Stimulated activated CD8-positive, alpha-beta memory T cell treated with anti-CD3 and anti-CD28 coated beads, Interleukin-4, amount 100 ng/mL, for 24 hours (primary cell): ENCODE results near the gene SYNPO.

Experiments used
- DNase-seq: peaks from one replicate; pipeline ENCODE4 v3.0.0-alpha.2; 2020; ENCODE audit warnings: low read depth

The SYNPO gene

GRCh38 chr5:150625164-150625535, 15.3 kb upstream of the SYNPO start:
- no peak for DNase-seq

GRCh38 chr5:150625831-150626746, 14.4 kb upstream of the SYNPO start:
- DNase-seq, result no peak

DNA sequence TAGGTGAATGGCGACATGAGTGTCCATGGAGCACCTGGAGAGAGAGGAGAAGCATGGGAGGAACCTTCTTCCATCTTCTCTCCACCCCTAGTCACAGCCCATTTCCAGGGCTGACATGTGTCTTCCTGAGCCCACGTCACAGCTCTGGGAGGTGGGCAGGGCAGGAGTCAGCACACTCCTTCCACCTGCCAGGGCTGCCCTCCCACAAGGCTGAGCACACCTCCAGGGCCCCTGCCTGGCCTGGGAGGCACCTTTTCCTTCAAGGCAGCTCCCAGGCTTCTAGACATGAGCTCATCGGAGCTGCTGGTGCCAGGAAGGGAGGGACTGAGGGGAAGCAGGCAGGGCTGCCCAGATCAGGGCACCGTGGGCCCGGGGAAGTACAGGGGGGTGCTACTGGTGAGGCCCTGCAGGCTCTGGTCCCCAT, 13.6 kb upstream of the SYNPO start:
- no peak for DNase-seq

GRCh38 chr5:150627731-150628545, 12.5 kb upstream of the SYNPO start:
- no peak for DNase-seq

DNA sequence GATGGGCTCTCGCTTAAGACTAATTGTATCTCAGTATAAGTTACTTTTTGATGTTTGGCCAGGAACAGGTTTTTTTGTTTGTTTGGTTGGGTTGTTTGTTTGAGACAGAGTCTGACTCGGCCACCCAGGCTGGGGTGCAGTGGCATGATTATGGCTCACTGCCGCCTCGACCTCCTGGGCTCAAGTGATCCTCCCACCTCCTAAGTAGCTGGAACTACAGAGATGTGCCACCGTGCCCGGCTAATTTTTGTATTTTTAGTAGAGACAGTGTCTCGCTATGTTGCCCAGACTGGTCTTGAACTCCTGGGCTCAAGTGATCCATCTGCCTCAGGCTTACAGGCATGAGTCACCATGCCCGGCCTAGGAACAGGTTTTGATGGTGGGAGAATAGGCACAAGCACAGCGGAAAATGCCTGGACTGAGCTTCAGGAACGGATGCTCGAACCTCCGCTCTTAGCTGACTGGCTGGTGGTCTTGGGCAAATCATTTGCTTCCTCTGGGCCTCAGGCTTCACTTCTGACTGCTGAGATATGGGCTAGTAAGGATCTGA, 11.4 kb upstream of the SYNPO start:
- DNase-seq, result no peak

- no peak for DNase-seq
Observed at GRCh38 chr5:150630016-150630415, 10.4 kb upstream of the SYNPO start.

DNA sequence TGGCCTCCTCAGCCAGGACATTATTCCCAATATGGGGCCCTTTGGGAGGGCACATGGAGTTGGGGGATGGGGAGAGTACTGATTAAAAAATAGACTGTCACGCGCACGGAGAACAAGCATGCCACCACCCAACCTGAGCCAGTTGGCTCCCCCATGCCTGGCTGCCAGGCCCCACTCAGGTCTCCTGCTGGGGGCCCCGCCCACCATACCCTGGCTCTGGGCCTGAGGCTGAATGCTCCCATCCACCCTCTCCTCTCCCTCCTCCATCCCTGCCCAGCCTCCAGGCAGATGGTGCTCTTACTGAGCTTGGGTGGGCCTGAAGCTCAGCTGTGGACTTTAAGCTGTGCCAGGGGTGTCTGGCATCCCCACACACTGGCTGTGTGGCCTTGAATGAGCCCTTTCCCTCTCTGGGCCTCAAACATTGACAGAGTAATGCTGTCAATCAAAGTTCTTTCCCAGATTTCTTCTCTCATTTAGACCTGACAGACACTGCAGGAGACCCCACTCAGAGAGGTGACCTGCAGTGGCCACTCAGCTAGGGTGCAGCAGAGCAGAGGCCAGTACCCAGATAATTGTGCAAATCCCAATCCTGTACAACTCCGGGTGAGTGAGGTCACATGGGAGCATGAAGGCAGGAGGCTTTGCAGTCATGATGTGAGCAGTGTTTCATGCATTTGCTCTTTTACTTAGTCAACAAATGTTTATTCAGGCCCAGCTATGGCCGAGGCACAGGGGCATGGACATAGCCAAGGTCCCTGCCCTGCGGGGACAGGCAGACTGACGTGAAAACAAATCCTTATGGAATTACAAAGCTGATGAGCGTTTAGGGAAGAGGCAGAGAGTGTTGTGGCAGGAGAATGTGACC, 9.8 kb upstream of the SYNPO start:
- DNase-seq, result no peak

DNA sequence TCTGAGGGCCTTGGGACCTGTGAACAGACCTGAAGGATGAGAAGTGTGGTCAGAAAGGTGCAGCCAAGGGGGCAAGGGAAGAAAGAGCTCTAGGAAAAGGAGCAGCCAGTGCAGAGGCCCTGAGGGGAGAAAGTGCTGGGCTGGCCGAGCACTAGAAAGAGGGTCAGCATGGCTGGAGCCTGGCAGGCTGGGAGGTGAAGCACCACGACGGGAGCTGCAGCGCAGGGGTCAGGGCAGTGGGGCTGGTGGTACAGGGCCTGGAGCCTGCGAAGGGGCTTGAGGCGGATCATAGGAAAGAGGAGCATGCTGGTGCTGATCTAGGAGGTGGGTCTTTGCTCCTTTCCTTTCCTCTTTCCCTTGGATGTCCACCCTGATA, 9.1 kb upstream of the SYNPO start:
- DNase-seq, result no peak

- no peak for DNase-seq
Observed at GRCh38 chr5:150632305-150633160, 7.9 kb upstream of the SYNPO start.

DNA sequence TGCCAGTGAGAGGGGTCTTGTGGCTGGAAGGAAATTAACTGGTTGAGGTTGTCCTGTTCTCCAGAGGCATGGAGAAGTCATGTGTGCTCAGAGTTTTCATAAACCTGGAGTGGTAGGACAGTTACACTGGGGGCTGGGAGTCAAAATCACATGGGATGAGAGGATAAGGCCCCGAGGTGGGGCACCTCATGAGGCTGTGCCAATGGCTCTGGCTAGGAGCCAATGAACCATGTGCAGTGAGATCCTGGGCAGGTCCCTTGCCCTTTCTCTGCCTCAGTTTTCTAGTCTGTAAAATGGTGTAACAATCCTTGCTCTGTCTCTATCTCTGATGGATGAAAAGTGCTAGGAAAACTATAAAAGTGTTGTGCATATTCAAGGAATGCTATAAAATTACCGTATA, 7.0 kb upstream of the SYNPO start:
- no peak for DNase-seq

GRCh38 chr5:150636391-150637244, 3.8 kb upstream of the SYNPO start:
- DNase-seq, result no peak

DNA sequence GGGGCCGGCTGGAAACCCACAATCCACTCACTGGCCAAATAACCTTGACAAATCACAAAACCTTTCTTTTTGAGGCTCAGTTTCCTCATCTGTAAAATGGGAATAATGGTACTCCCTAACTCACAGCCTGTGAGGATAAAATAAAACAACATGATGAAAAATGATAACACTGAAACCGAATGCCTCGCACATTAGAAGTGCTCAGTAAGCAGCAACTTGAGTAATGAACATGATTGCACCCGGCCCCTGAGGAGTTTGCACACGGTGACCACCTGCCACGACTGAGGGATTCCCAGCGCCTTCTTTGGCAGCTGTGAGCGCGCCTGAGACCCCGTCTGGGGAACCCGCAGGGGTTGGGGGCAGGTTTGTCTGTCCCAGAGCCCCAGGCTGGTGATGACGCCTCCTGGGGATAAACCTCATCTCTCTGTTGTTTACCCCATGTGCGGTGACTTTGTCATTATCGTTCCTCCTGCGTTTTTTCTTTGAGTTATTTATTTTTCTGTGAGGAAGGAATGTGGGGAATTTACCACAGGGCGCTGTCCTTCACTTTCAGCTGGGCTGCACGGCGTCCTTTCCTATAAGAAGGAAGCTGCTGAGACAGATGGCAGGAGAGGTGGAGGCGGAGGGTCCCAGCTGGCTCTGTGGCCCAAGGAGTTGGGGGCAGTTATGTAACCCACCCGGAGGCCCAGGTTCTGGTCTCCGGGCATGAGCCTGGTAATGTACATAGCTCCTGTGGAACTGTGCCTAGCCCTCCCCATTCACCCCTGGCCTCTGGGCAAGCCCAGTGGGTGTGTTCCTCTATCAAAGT, 3.0 kb upstream of the SYNPO start:
- DNase-seq, result no peak

- DNase-seq, result no peak
Observed at GRCh38 chr5:150638053-150638444, 2.4 kb upstream of the SYNPO start.

DNA sequence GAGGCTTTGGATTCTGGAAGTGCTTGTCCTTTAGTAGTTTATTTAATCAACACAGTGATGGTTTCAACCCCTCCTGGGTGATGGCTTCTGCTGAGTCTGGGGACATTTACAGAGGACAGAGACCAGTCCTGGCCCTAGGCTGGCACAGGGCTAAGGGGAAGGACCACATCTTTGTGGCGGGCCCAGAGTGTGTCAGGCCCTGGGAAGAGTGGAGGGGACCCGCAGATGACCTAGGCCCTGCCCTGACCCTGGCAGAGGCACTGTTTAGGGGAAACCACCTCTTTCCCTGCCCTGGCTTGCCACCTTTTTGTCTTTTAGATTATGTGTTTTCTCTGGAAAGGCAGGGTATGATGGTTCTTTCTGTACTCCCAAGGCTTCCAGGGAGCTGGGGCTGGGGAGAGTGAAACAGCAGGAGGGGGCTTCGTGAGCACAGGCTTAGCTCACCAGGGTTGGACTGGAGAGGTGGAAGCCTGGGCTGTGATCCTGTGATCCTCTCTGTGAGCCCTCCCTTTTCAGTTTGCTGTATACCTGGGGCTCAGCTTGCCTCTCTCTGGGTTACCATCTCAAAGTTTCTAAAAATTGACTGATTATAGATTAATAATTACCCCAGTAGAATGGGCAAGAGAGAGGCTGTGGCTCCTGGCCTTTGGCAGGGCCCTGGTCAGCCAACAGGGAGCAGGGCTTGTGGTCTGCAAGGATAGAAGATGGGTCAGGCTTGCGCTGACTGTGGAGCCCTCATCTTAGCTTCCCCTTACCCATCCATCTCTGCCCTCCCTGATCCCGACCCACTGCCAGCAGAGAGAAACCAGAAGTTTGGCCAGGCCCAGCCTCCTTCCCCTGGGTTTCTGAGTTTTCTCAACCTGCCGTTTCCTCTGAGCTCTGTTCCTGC, 1.7 kb upstream of the SYNPO start:
- no peak for DNase-seq

- no peak for DNase-seq
Observed at GRCh38 chr5:150639377-150639692, 1.1 kb upstream of the SYNPO start.

GRCh38 chr5:150639751-150640150, 709 bp upstream of the SYNPO start:
- no peak for DNase-seq

DNA sequence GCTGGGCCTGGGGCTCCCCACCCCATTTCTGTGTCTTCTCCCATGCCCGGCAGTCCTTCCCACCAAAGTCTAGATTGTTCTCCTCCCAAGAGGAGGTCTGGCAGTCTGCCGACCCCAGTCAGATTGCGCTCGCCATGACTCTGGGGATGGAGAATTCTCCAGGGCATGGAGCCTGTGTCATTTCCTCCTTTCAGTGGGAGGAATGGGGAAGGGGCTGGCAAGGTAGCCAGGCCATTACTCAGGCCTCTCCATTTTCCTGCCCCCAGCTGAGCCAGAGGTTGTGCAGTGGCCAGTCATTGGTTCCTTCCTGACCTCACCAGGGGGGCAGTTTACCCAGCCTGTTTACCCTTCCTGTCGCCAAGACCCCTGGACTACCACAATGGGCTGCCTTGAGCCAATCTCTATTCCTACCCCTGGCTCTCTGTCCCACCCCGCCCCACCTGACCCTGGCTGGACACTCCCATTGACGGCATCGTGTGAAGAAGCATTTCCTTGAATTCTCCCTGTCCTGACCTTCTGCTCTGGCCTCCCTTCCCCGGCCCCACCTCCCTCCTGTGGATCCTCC, 628 bp downstream of the SYNPO start:
- no peak for DNase-seq
